GM12878 (cell line): ENCODE measurements around the gene DYTN. TPM values are rescaled to one million over a fixed set of nuclear protein-coding genes. Genes with fewer than 3 reads are reported as not detected.

ENCODE experiments used
- IRF5 ChIP-seq: fragments of 450-650 bp; IDR thresholded peaks from 2 replicates; pipeline ENCODE4 v1.6.1; 2017; ENCODE audit warnings: borderline replicate concordance
- MLLT1 ChIP-seq: fragments of 450-650 bp; IDR thresholded peaks from 2 replicates; pipeline ENCODE4 v1.6.1; 2016; ENCODE audit warnings: mild to moderate bottlenecking
- MYC ChIP-seq: IDR thresholded peaks from 2 replicates; pipeline ENCODE4 v1.6.1; 2011; ENCODE audit warnings: mild to moderate bottlenecking, low read length, moderate library complexity, inconsistent platforms; ENCODE audit not compliant: insufficient read depth, insufficient replicate concordance, insufficient read length, severe bottlenecking
- NFYB ChIP-seq: IDR thresholded peaks from 2 replicates; pipeline ENCODE4 v1.6.1; 2011; ENCODE audit warnings: low read depth, mild to moderate bottlenecking, low read length, improper control_type of control experiment, moderate library complexity; ENCODE audit not compliant: insufficient read depth
- NR2F1 ChIP-seq: fragments of 450-650 bp; conservative IDR thresholded peaks from 2 replicates; pipeline ENCODE4 v1.6.1; 2017; ENCODE audit warnings: mild to moderate bottlenecking
- SIX5 ChIP-seq: IDR thresholded peaks from 2 replicates; pipeline ENCODE4 v1.6.1; 2011; ENCODE audit warnings: mild to moderate bottlenecking, low read depth, low read length, moderate library complexity; ENCODE audit not compliant: severe bottlenecking
- polyA plus RNA-seq, 11 experiments: library from polyadenylated mRNA; depleted of rRNA in 4 of 11; unstranded in 6 of 11; stranded (reverse) in 5 of 11; fragments of >200 nt; fragmentation: Nextera tagmentation in 4 of 11; fragmentation: Illumina TruSeq in 1 of 11; extraction: Ambion mirVana in 4 of 11; extraction: Trizol in 1 of 11; gene quantifications; 1 replicate in 1 of 11; 2 replicates in 10 of 11; pipeline versions ENCODE4 v1.2.1 to v1.2.3, GENCODE V29; 2011 to 2016; ENCODE audit warnings: inconsistent platforms in 2 of 11, missing spikeins in 2 of 11, low read depth in 1 of 11
- total RNA-seq, 4 experiments: library from RNA; depleted of rRNA in 3 of 4; stranded (reverse); fragments of >200 nt in 3 of 4; fragmentation: Illumina TruSeq in 1 of 4; extraction: Trizol in 1 of 4; gene quantifications; 2 replicates each; pipeline versions ENCODE4 v1.2.1 to v1.2.3, GENCODE V29; 2013 to 2021
- TF ChIP-seq, protein P1 (sequence below): fragments of 450-650 bp; IDR thresholded peaks from 2 replicates; pipeline ENCODE4 v1.6.1; 2017; ENCODE audit warnings: antibody characterized with exemption, mild to moderate bottlenecking, moderate library complexity

DYTN gene
- total and polyA plus RNA-seq, 10 of the 15 experiments (the other 5 are each of a cell fraction or from before 2014, with no cell fraction given) = 0.02 to 0.32 (median 0.09) TPM; not detected in 3

DNA sequence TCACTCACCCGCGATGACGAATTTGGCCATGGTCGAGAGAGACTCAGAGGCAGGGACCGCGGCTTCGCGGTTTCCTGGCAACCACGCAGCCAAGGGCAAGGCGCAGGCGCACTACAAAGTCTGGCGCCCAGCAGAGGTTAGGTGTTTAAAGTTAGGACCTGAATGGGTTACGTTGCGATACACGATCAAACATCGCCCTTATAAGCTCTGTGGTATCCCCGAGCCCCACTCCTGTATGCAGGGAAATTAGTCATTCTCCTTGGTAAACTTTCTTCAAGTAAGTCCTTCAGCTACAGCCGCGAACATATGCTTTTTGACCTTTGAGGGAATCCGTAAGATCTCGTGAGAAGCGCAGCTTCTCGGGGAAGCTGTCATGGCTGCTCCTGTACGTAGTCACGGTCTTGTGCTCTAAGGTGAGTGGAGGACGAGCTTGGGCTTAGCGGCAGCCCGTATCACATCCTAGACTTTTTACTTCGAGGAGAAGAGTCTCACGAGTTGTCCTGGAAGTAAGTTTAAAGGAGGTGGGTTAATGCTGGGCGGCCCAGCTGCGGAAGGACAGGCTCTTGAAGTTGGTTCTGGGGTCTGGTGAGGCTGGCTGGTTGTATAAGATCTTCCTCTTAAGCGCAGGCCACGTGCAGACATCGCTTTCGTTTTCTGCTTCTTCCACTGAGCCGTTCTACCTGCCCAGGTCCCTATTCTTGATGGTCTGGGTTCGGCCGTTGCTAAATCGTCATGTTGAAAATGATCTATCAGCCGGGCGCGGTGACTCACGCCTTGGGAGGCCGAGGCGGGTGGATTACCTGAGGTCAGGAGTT is 47.3 kb upstream of the DYTN start, which contains the start of the genes FASTKD2 and MDH1B (continued):
- TF ChIP-seq, protein P1, sequence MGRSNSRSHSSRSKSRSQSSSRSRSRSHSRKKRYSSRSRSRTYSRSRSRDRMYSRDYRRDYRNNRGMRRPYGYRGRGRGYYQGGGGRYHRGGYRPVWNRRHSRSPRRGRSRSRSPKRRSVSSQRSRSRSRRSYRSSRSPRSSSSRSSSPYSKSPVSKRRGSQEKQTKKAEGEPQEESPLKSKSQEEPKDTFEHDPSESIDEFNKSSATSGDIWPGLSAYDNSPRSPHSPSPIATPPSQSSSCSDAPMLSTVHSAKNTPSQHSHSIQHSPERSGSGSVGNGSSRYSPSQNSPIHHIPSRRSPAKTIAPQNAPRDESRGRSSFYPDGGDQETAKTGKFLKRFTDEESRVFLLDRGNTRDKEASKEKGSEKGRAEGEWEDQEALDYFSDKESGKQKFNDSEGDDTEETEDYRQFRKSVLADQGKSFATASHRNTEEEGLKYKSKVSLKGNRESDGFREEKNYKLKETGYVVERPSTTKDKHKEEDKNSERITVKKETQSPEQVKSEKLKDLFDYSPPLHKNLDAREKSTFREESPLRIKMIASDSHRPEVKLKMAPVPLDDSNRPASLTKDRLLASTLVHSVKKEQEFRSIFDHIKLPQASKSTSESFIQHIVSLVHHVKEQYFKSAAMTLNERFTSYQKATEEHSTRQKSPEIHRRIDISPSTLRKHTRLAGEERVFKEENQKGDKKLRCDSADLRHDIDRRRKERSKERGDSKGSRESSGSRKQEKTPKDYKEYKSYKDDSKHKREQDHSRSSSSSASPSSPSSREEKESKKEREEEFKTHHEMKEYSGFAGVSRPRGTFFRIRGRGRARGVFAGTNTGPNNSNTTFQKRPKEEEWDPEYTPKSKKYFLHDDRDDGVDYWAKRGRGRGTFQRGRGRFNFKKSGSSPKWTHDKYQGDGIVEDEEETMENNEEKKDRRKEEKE = no peak
- TF ChIP-seq NR2F1 (peak; percentile 71; the same call in 1 of the 2 replicates), IRF5 (peak; percentile 84), SIX5 (peak; percentile 62), MYC (no peak), MLLT1 (peak; percentile 42; the same call in 1 of the 2 replicates), NFYB (no peak)
